Aorta (tissue), 5 donors: Measurements from ENCODE around the gene CHST9. TPM values are rescaled to one million over a fixed set of nuclear protein-coding genes. Genes with fewer than 3 reads are reported as not detected.

Experiments
- ATAC-seq: fragments of 200-7000 bp; cut with Tn5 transposase; one replicate; pipeline ENCODE4 v1.9.1; 2022; ENCODE audit warnings: moderate library complexity; ENCODE audit not compliant: low FRiP score
- DNase-seq, 2 donors: peaks; one replicate each; pipeline ENCODE4 v3.0.0-alpha.2; 2020
- H3K27ac ChIP-seq, 2 donors: one replicate each; pipeline ENCODE4 v1.5.1; 2013; ENCODE audit warnings: low read length in 2 of 2, mild to moderate bottlenecking in 2 of 2, moderate library complexity in 2 of 2, control low read depth in 1 of 2, inconsistent platforms in 1 of 2, low read depth in 1 of 2
- H3K27me3 ChIP-seq, 2 donors: one replicate each; pipeline ENCODE4 v1.6.1; 2013; ENCODE audit warnings: control low read depth in 1 of 2, low read length in 1 of 2, mild to moderate bottlenecking in 1 of 2, moderate library complexity in 1 of 2; ENCODE audit not compliant: insufficient read depth in 2 of 2, control insufficient read depth in 1 of 2
- H3K36me3 ChIP-seq, 2 donors: one replicate each; pipeline ENCODE4 v1.6.1; 2013; ENCODE audit warnings: control low read depth in 1 of 2, low read length in 1 of 2, mild to moderate bottlenecking in 1 of 2; ENCODE audit not compliant: insufficient read depth in 2 of 2, control insufficient read depth in 1 of 2
- H3K4me1 ChIP-seq, 2 donors: one replicate each; pipeline ENCODE4 v1.6.1; 2013; ENCODE audit warnings: low read length in 2 of 2, control low read depth in 1 of 2, mild to moderate bottlenecking in 1 of 2, moderate library complexity in 1 of 2; ENCODE audit not compliant: insufficient read depth in 2 of 2, control insufficient read depth in 1 of 2
- H3K4me3 ChIP-seq, 2 donors: one replicate each; pipeline ENCODE4 v1.5.1; 2013; ENCODE audit warnings: low read length in 2 of 2, control low read depth in 1 of 2, mild to moderate bottlenecking in 1 of 2
- H3K9me3 ChIP-seq: one replicate; pipeline ENCODE4 v1.6.1; 2013; ENCODE audit warnings: mild to moderate bottlenecking, low read length; ENCODE audit not compliant: control insufficient read depth
- WGBS, 2 donors: extraction: QIAGEN DNeasy Blood & Tissue Kit; methylation state at CpG; one replicate each; pipeline ENCODE4 v1.1.7; 2013; 5-methylcytosine and 5-hydroxymethylcytosine counted together
- intact Hi-C, 2 donors: fragments of 100-400 bp; cut with DNase I; formaldehyde crosslinking; loops; one replicate each; pipeline versions ENCODE4 v1.14.2 to v1.15.0; 2022
- polyA plus RNA-seq, 2 donors: library from polyadenylated mRNA; stranded (reverse); fragments of 200-250 nt; gene quantifications; one replicate each; pipeline ENCODE4 v1.2.3, GENCODE V29; 2013
- total RNA-seq, 2 donors: library from RNA; stranded (reverse); fragmentation: NEBNext Ultra II Directional; extraction: Animal tissue kit (Norgen Biotek cat#: 25700); gene quantifications; one replicate each; pipeline ENCODE4 v1.2.1, GENCODE V29; 2021
- donor health status: healthy with polysubstance abuse.
- donor health status: Bipolar disorder and iron deficiency.
- donor health status: DM: no; HTN: no; CAD: no.
- donor health status: DM: no; HTN: no; CAD: no.
- donor health status: DM: yes; HTN: yes; CAD: no.

Gene CHST9
- total and polyA plus RNA-seq, 4 donors = 0.06 TPM; not detected in 3

- intact Hi-C loops = no loop called here
- ATAC-seq (no peak), DNase-seq (no peak)
- no peaks in the 10 kb centered on the region for H3K27me3 ChIP-seq
- H3K9me3 ChIP-seq = no peaks in the 10 kb centered on the region
- H3K4me3 ChIP-seq = no peak overlapping the region
- H3K36me3 ChIP-seq = no peaks in the 10 kb centered on the region
- 37 to 45% methylated on average over 1 of the region's 1 CpG for WGBS, 2 donors
- no peak overlapping the region for H3K27ac ChIP-seq
- H3K4me1 ChIP-seq = no peaks in the 10 kb centered on the region
Observed at GRCh38 chr18:27214831-27215230, 29.7 kb upstream of the CHST9 start.

- intact Hi-C loops = no loop called here
- no peaks in the 10 kb centered on the region for H3K27me3 ChIP-seq
- H3K4me1 ChIP-seq = no peaks in the 10 kb centered on the region
- no peaks in the 10 kb centered on the region for H3K36me3 ChIP-seq
- ATAC-seq = no peak
- 60 to 75% methylated on average over 1 of the region's 1 CpG for WGBS, 2 donors
- H3K27ac ChIP-seq = no peak overlapping the region
- no peaks in the 10 kb centered on the region for H3K9me3 ChIP-seq
- no peak for DNase-seq
- H3K4me3 ChIP-seq = no peak overlapping the region
Observed at GRCh38 chr18:27213123-27213717, 28.1 kb upstream of the CHST9 start.

DNA sequence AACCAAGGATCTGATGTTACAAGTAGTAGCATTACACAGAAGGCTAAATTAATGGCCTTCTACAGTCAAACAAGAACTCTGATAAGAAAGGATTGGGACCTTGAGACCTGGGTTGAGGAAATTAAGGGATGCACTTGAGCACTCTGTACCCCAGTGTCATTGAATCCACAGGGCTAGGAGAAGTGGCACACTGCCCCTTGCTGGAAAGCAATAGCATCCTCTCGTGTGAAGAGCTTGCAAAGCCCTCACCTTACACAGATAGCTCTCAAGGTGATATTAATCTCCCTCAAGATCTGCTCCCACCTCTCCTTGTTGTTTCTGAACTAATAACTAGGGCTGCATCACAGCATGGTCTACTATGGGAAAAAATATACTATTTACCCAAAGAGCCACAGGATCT is 26.5 kb upstream of the CHST9 start:
- WGBS, 2 donors = 67 to 75% methylated on average over 1 of the region's 1 CpG
- DNase-seq = no peak
- H3K27ac ChIP-seq = no peak overlapping the region
- no peak overlapping the region for H3K4me3 ChIP-seq
- no peaks in the 10 kb centered on the region for H3K27me3 ChIP-seq
- no peak for ATAC-seq
- intact Hi-C loops = no loop called here
- no peaks in the 10 kb centered on the region for H3K36me3 ChIP-seq
- H3K4me1 ChIP-seq = no peaks in the 10 kb centered on the region
- H3K9me3 ChIP-seq = no peaks in the 10 kb centered on the region

- Histone ChIP-seq H3K4me3 (no peak overlapping the region), H3K36me3 (no peaks in the 10 kb centered on the region), H3K9me3 (no peaks in the 10 kb centered on the region), H3K4me1 (no peaks in the 10 kb centered on the region), H3K27me3 (no peaks in the 10 kb centered on the region), H3K27ac (no peak overlapping the region)
- WGBS, 2 donors = 63 to 66% methylated on average over 3 of the region's 3 CpGs
- ATAC-seq = no peak
- intact Hi-C loops = no loop called here
- no peak for DNase-seq
Observed at GRCh38 chr18:27206411-27206810, 21.3 kb upstream of the CHST9 start.

DNA sequence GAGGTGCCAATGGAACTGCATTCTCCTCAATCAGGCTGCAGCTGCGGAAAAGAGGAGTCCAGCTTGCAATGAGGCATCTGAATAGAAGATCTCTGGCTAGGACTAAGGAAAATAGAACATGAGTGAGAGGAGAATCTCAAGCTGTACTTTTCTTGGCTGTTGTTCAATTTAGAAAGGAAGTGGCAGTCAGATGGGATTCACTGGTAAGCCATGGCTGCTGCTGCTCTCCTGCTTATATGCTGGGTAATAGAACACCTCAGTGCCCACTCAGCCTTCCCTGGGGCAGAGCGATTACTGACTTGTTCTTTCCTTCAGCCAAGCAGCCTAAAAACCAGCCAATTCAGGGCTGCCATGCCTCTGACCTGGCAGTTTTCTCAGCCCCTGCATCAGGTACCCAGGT is 17.6 kb upstream of the CHST9 start:
- Histone ChIP-seq H3K36me3 (no peaks in the 10 kb centered on the region), H3K4me1 (no peaks in the 10 kb centered on the region), H3K9me3 (no peaks in the 10 kb centered on the region), H3K27ac (no peak overlapping the region), H3K27me3 (no peaks in the 10 kb centered on the region), H3K4me3 (no peak overlapping the region)
- no peak for ATAC-seq
- intact Hi-C loops = no loop called here
- DNase-seq = no peak
- WGBS, 2 donors = 60 to 61% methylated on average over 2 of the region's 2 CpGs

DNA sequence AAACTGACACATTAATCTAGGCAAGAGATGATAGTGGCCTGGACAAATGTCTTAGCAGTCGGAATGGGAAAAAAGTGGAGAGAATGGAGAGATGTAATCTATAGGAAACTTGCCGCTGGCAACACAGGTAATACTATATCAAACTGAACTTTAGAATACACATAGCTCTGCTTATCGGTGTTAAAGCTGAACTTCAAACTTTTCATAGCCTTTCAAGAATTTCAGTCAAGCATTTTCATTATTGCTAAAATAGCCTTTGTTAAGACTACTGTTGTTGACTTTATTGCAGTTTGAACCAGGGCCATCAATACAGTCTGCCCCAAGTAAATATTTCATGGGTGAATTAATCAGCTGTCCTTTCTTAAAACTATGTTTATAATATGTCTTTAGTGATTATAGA is 12.9 kb upstream of the CHST9 start:
- no peak for ATAC-seq
- DNase-seq = no peak
- Histone ChIP-seq H3K4me1 (no peaks in the 10 kb centered on the region), H3K36me3 (no peaks in the 10 kb centered on the region), H3K4me3 (no peak overlapping the region), H3K27me3 (peaks cover 0 to 2% of the 10 kb centered on the region in 2 donors), H3K27ac (no peak overlapping the region), H3K9me3 (no peaks in the 10 kb centered on the region)
- intact Hi-C loops = no loop called here
- WGBS, 2 donors = 6 to 7% methylated on average over 3 of the region's 3 CpGs

GRCh38 chr18:27188309-27188708 is 3.2 kb upstream of the CHST9 start:
- Histone ChIP-seq H3K36me3 (no peaks in the 10 kb centered on the region), H3K4me3 (no peak overlapping the region)
- intact Hi-C loops = no loop called here

DNA sequence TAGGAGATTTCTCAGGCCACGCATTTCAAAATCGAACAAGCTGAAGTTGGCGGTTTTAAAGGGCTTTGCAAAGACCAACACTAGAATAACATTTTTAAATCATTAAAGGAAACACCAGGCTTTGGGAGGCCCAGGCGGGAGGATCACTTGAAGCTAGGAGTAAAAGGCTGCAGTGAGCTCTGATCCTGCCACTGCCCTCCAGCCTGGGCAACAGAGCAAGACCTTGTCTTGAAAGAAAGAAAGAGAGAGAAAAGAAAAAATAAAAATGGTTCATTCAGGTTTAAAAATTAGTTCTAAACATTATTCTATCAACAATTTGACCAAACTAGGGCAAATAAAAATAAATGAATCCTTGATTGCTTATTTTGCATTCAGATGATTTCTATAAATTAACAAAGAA is 789 bp upstream of the CHST9 start:
- DNase-seq = no peak
- Histone ChIP-seq H3K4me1 (no peaks in the 10 kb centered on the region), H3K9me3 (no peaks in the 10 kb centered on the region), H3K4me3 (no peak overlapping the region), H3K27ac (no peak overlapping the region), H3K36me3 (no peaks in the 10 kb centered on the region), H3K27me3 (no peaks in the 10 kb centered on the region)
- intact Hi-C loops = no loop called here
- WGBS, 2 donors = 64 to 73% methylated on average over 4 of the region's 4 CpGs
- ATAC-seq = no peak

More at GRCh38 chr18:27188309-27188708, 3.2 kb upstream of the CHST9 start:
- no peaks in the 10 kb centered on the region for H3K27me3 ChIP-seq
- DNase-seq (no peak), ATAC-seq (no peak)
- H3K9me3 ChIP-seq = no peaks in the 10 kb centered on the region
- H3K27ac ChIP-seq = no peak overlapping the region
- 91 to 93% methylated on average over 1 of the region's 1 CpG for whole genome bisulfite sequencing, 2 donors
- H3K4me1 ChIP-seq = no peaks in the 10 kb centered on the region

DNA sequence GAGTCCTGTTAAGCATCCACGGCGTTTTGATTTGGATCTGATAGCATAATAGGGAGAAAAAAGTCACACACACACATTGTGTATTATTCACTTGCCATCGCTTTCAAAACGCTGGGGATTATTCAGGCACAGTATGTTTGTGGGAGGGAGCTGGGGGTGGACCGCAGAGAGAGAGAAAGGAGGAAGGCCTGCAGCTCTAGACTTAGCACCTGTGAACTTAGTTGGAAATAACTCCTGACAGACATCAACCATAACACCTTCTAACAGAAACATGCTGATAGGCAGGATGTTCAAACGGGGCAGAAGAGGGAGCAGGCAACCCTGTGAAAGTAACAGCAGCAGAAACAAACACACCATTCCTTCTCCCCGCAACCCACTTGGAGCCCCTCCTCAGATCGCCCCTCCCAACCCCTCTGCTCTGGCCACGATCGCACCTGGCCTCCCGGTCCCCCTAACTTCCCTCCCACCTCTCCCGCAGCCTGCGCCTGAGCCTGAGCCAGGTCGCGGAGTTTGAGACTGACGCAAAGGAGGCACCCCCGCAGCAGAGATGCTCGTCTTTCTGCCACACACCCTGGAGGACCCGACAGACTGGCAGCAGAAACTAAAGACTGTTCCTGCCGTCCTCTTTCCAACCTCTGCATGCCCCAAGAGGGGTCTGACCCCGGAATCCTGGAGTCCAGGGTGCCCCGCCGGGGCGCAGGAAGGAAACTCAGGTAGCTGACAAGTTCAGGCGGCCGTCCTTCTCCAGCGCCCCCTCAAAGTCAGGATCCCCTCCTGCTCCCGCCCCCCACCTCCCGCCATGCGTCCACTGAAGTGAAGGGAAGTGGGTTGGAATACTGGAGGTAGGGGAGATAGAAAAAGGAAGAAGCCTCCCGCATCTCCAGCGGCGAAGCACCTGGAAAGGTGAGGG is 738 bp downstream of the CHST9 start:
- Histone ChIP-seq H3K4me3 (no peak overlapping the region), H3K36me3 (no peaks in the 10 kb centered on the region), H3K27me3 (no peaks in the 10 kb centered on the region), H3K9me3 (no peaks in the 10 kb centered on the region), H3K27ac (no peak overlapping the region), H3K4me1 (no peaks in the 10 kb centered on the region)
- intact Hi-C loops = no loop called here
- DNase-seq (no peak), ATAC-seq (peak; percentile 26)
- WGBS, 2 donors = 2 to 4% methylated on average over 33 of the region's 33 CpGs
